ENCODE measurements around the gene AGA. TPM values are rescaled to one million over a fixed set of nuclear protein-coding genes. Genes with fewer than 3 reads are reported as not detected.

The AGA gene
- total RNA-seq, 1 experiment from 2014 or later = 21.5 TPM

DNA sequence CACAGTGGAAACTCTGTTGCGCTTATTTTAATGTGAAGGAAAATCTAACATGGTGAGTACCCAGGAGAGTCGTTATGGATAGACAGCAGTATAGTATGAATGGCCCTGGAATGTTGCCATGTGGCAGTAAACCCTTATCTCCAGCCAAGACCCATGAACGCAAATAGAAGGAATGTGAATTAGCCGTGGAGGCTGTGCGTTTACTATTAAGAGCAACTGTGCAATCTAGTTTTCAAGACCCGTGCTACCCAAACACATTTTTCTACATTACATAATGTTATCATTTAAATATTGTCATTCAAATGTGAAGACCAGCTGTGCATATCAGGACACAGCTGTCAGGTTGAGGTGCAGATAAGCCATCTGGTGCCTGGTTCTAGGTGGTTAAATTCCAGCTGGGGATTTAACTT lies 13.3 kb upstream of the AGA start:
- no peaks in the 10 kb centered on the region for H3K4me1 ChIP-seq (ENCODE audit: insufficient read depth, low read length)
- H3K4me2 ChIP-seq (ENCODE audit: low read length) = no peak overlapping the region
- H3K9me3 ChIP-seq (ENCODE audit: low read length) = no peaks in the 10 kb centered on the region
- H3K4me3 ChIP-seq (ENCODE audit: low read length) = no peak overlapping the region
- BruUV-seq (replicated peaks) = no TSS peak
- H3K9ac ChIP-seq (ENCODE audit: low read length) = no peak overlapping the region
- no peaks in the 10 kb centered on the region for H4K20me1 ChIP-seq (ENCODE audit: low read length)
- no peak overlapping the region for H3K27ac ChIP-seq (ENCODE audit: low read length)
- no peaks in the 10 kb centered on the region for H3F3A ChIP-seq (ENCODE audit: low read length, unreplicated experiment)
- ChIA-PET POLR2A (ENCODE audit: unreplicated experiment) (no interaction called here), CTCF (no interaction called here)
- TF ChIP-seq EZH2 (IDR thresholded peaks at IDR 0.05; ENCODE audit: low read length, unreplicated experiment) (no peak), CTCF (conservative IDR thresholded peaks at IDR 0.05; ENCODE audit: low read depth, low read length) (no peak), EZH2phosphoT487 (IDR thresholded peaks at IDR 0.05; ENCODE audit: borderline replicate concordance, low read length) (no peak)
- H3K36me3 ChIP-seq (ENCODE audit: low read depth, low read length) = no peaks in the 10 kb centered on the region
- DNase-seq = no peak
- no peak for ATAC-seq
- H2AFZ ChIP-seq (ENCODE audit: low read length) = no peak overlapping the region
- intact Hi-C loops (cut with micrococcal nuclease) = no loop called here
- H3K27me3 ChIP-seq (ENCODE audit: low read length) = no peaks in the 10 kb centered on the region
- no peaks in the 10 kb centered on the region for H3K9me2 ChIP-seq (replicated peaks; ENCODE audit: low read length)
- no peaks in the 10 kb centered on the region for H3K79me2 ChIP-seq (ENCODE audit: low read length)

GRCh38 chr4:177453116-177453515 lies 10.9 kb upstream of the AGA start:
- Histone ChIP-seq H3K4me1 (ENCODE audit: insufficient read depth, low read length) (no peaks in the 10 kb centered on the region), H3K4me2 (ENCODE audit: low read length) (no peak overlapping the region), H3K9ac (ENCODE audit: low read length) (no peak overlapping the region), H4K20me1 (ENCODE audit: low read length) (no peaks in the 10 kb centered on the region), H3K36me3 (ENCODE audit: low read depth, low read length) (no peaks in the 10 kb centered on the region), H3K4me3 (ENCODE audit: low read length) (no peak overlapping the region), H3K27ac (ENCODE audit: low read length) (no peak overlapping the region), H3K79me2 (ENCODE audit: low read length) (no peaks in the 10 kb centered on the region), H3K9me2 (replicated peaks; ENCODE audit: low read length) (no peaks in the 10 kb centered on the region), H3F3A (ENCODE audit: low read length, unreplicated experiment) (no peaks in the 10 kb centered on the region), H2AFZ (ENCODE audit: low read length) (no peak overlapping the region), H3K9me3 (ENCODE audit: low read length) (no peaks in the 10 kb centered on the region), H3K27me3 (ENCODE audit: low read length) (no peaks in the 10 kb centered on the region)
- intact Hi-C loops (cut with micrococcal nuclease) = no loop called here
- ATAC-seq (no peak), DNase-seq (no peak)
- TF ChIP-seq CTCF (conservative IDR thresholded peaks at IDR 0.05; ENCODE audit: low read depth, low read length) (no peak), EZH2phosphoT487 (IDR thresholded peaks at IDR 0.05; ENCODE audit: borderline replicate concordance, low read length) (no peak), EZH2 (IDR thresholded peaks at IDR 0.05; ENCODE audit: low read length, unreplicated experiment) (no peak)
- BruUV-seq (replicated peaks) = no TSS peak
- ChIA-PET POLR2A (ENCODE audit: unreplicated experiment) (no interaction called here), CTCF (no interaction called here)

DNA sequence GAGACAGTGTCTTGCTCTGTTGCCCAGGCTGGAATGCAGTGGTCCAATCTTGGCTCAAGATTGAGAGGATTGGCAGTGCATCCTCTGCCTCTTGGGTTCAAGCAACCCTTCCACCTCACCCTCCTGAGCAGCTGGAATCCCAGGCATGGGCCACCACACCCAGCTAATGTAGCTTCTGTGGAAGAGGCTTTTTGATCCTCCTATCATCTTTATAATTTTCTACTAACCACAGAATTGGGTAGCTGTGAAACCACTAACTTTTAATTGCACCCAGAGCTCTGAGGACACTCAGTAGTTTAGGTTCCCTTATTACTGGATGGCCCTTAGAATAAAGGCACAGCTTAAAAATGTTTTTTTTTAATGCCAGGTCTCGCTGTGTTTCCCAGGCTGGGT lies 8.9 kb upstream of the AGA start:
- H3F3A ChIP-seq (ENCODE audit: low read length, unreplicated experiment) = no peaks in the 10 kb centered on the region
- H3K27ac ChIP-seq (ENCODE audit: low read length) = no peak overlapping the region
- H3K27me3 ChIP-seq (ENCODE audit: low read length) = no peaks in the 10 kb centered on the region
- no peak overlapping the region for H3K4me2 ChIP-seq (ENCODE audit: low read length)
- BruUV-seq (replicated peaks) = no TSS peak
- H3K9me3 ChIP-seq (ENCODE audit: low read length) = no peaks in the 10 kb centered on the region
- no peak overlapping the region for H3K4me3 ChIP-seq (ENCODE audit: low read length)
- no peak for DNase-seq
- intact Hi-C loops (cut with micrococcal nuclease) = no loop called here
- H3K9ac ChIP-seq (ENCODE audit: low read length) = no peak overlapping the region
- POLR2A ChIA-PET (ENCODE audit: unreplicated experiment) = no interaction called here
- ATAC-seq = no peak
- H4K20me1 ChIP-seq (ENCODE audit: low read length) = no peaks in the 10 kb centered on the region
- no peaks in the 10 kb centered on the region for H3K4me1 ChIP-seq (ENCODE audit: insufficient read depth, low read length)
- H2AFZ ChIP-seq (ENCODE audit: low read length) = no peak overlapping the region
- no peaks in the 10 kb centered on the region for H3K79me2 ChIP-seq (ENCODE audit: low read length)
- TF ChIP-seq EZH2 (IDR thresholded peaks at IDR 0.05; ENCODE audit: low read length, unreplicated experiment) = no peak
- TF ChIP-seq EZH2phosphoT487 (IDR thresholded peaks at IDR 0.05; ENCODE audit: borderline replicate concordance, low read length) = no peak
- no peak for TF ChIP-seq CTCF (conservative IDR thresholded peaks at IDR 0.05; ENCODE audit: low read depth, low read length)
- no peaks in the 10 kb centered on the region for H3K36me3 ChIP-seq (ENCODE audit: low read depth, low read length)
- H3K9me2 ChIP-seq (replicated peaks; ENCODE audit: low read length) = no peaks in the 10 kb centered on the region
- CTCF ChIA-PET = no interaction called here
